Calu3 (cell line): ENCODE data around the gene ATP5MG. TPM values are rescaled to one million over a fixed set of nuclear protein-coding genes. Genes with fewer than 3 reads are reported as not detected.

ENCODE experiments used
- BruUV-seq: library from RNA; stranded (reverse); fragments of 400-500 nt; replicated peaks from 2 replicates; lab custom pipeline; 2021; lab: Mats Ljungman, UMichigan
- CTCF ChIA-PET: fragments of 300-600 bp; sonication (Branson Sonifier 250); formaldehyde crosslinking; loops from one replicate; lab custom pipeline; 2022; ENCODE audit warnings: antibody characterized with exemption; lab: Charles Lee
- DNase-seq: peaks from one replicate; pipeline ENCODE4 v3.0.0; 2022
- H3K27ac Mint-ChIP-seq: one replicate; pipeline ENCODE4 v1.8.0; 2022; ENCODE audit warnings: mixed read lengths; ENCODE audit not compliant: unreplicated experiment
- H3K27me3 Mint-ChIP-seq: one replicate; pipeline ENCODE4 v1.8.0; 2022; ENCODE audit warnings: mixed read lengths; ENCODE audit not compliant: unreplicated experiment
- H3K36me3 Mint-ChIP-seq: one replicate; pipeline ENCODE4 v1.8.0; 2022; ENCODE audit warnings: mild to moderate bottlenecking, moderate library complexity, mixed read lengths; ENCODE audit not compliant: insufficient read depth, unreplicated experiment
- H3K4me1 Mint-ChIP-seq: one replicate; pipeline ENCODE4 v1.8.0; 2022; ENCODE audit warnings: mild to moderate bottlenecking, low read depth, mixed read lengths; ENCODE audit not compliant: unreplicated experiment
- H3K4me3 Mint-ChIP-seq: one replicate; pipeline ENCODE4 v1.8.0; 2022; ENCODE audit warnings: mild to moderate bottlenecking, low read depth, moderate library complexity, mixed read lengths; ENCODE audit not compliant: unreplicated experiment
- H3K9me3 Mint-ChIP-seq: one replicate; pipeline ENCODE4 v1.8.0; 2022; ENCODE audit warnings: low read depth, mixed read lengths; ENCODE audit not compliant: unreplicated experiment
- intact Hi-C: fragments of 100-400 bp; cut with micrococcal nuclease; formaldehyde crosslinking; loops from one replicate; pipeline ENCODE4 v1.10.0; 2022; ENCODE audit not compliant: unreplicated experiment
- total RNA-seq: library from RNA; stranded (reverse); gene quantifications from 2 replicates; pipeline ENCODE4 v1.2.3, GENCODE V29; 2022
- TF ChIP-seq, protein P1 (sequence below): fragments of 200-600 bp; IDR thresholded peaks from one replicate; pipeline ENCODE4 v1.8.0; 2022; ENCODE audit warnings: antibody characterized with exemption; ENCODE audit not compliant: unreplicated experiment

The ATP5MG gene
- total RNA-seq, 1 experiment from 2014 or later: 145 TPM

DNA sequence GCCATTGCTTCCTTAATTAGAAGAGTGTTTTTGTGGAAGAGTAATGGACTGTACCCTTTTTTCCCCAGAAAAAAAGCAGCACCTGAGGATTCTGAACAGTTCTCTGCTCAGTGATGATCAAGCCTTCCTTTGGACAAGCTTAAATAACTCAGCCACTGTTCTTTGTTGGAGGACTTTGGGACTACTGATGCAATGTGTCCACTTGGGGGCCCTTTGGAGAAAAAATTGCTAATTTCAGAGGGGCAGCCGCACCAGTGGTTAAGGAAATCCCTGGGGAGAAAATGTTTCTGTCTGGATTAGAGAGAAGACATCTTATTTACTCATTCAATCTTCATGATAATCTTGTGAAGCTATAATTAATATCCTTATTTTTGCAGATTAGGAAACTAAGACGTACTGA, 29.6 kb downstream of the ATP5MG start:
- H3K4me3 Mint-ChIP-seq: no peak overlapping the region
- H3K4me1 Mint-ChIP-seq: peaks cover 18% of the 10 kb centered on the region
- H3K9me3 Mint-ChIP-seq: no peaks in the 10 kb centered on the region
- no peak for DNase-seq
- no peaks in the 10 kb centered on the region for H3K27me3 Mint-ChIP-seq
- CTCF ChIA-PET: no interaction called here
- TF ChIP-seq, protein P1, sequence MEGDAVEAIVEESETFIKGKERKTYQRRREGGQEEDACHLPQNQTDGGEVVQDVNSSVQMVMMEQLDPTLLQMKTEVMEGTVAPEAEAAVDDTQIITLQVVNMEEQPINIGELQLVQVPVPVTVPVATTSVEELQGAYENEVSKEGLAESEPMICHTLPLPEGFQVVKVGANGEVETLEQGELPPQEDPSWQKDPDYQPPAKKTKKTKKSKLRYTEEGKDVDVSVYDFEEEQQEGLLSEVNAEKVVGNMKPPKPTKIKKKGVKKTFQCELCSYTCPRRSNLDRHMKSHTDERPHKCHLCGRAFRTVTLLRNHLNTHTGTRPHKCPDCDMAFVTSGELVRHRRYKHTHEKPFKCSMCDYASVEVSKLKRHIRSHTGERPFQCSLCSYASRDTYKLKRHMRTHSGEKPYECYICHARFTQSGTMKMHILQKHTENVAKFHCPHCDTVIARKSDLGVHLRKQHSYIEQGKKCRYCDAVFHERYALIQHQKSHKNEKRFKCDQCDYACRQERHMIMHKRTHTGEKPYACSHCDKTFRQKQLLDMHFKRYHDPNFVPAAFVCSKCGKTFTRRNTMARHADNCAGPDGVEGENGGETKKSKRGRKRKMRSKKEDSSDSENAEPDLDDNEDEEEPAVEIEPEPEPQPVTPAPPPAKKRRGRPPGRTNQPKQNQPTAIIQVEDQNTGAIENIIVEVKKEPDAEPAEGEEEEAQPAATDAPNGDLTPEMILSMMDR: no peak
- H3K27ac Mint-ChIP-seq: no peak overlapping the region
- intact Hi-C loops: no loop called here
- BruUV-seq: no TSS peak
- H3K36me3 Mint-ChIP-seq: peaks cover 20% of the 10 kb centered on the region

DNA sequence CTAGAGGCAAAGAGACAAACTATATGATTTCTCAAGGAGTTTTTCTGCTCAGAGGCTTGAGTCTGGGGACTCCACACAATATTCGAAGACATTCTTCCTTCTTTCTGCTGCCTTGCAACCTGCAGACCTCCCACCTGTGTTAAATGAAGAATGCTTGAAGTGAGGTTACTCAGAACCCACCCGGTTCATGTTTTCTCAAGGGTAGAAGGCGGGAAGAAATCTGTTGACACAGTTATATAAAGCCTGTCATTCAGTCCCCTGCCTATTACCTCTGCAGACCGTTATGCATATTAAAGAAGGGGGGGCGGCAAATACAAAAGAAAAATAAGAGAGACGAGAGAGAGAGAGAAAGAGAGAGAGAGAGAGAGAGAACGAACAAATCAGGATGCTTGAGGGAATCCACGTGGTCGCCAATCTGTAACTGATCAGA, 32.7 kb downstream of the ATP5MG start:
- peak overlapping the region; percentile 88 for H3K4me3 Mint-ChIP-seq
- no peak for DNase-seq
- no peaks in the 10 kb centered on the region for H3K27me3 Mint-ChIP-seq
- BruUV-seq: no TSS peak
- peaks cover 9% of the 10 kb centered on the region for H3K4me1 Mint-ChIP-seq
- CTCF ChIA-PET: interaction anchor here (0.7 kb wide), 1 partner anchor 159 kb away, joined by 3 read pairs; no protein-coding TSS in a partner anchor
- H3K27ac Mint-ChIP-seq: peak overlapping the region; percentile 67
- intact Hi-C loops: no loop called here
- peaks cover 50% of the 10 kb centered on the region for H3K36me3 Mint-ChIP-seq
- TF ChIP-seq, protein P1: no peak
- H3K9me3 Mint-ChIP-seq: no peaks in the 10 kb centered on the region

GRCh38 chr11:118434553-118435289, 33.3 kb downstream of the ATP5MG start:
- H3K36me3 Mint-ChIP-seq: peaks cover 50% of the 10 kb centered on the region
- CTCF ChIA-PET: interaction anchor here (0.7 kb wide), 1 partner anchor 159 kb away, joined by 3 read pairs; no protein-coding TSS in a partner anchor
- no TSS peak for BruUV-seq

GRCh38 chr11:118435290-118435892, 34.0 kb downstream of the ATP5MG start:
- no peaks in the 10 kb centered on the region for H3K27me3 Mint-ChIP-seq
- intact Hi-C loops: loop anchor here (5.0 kb wide), 1 partner anchor 33 kb away; the partner anchor contains the start of gene ATP5MG
- CTCF ChIA-PET: no interaction called here
- no peaks in the 10 kb centered on the region for H3K9me3 Mint-ChIP-seq
- peak; percentile 31 for DNase-seq
- H3K4me1 Mint-ChIP-seq: peaks cover 9% of the 10 kb centered on the region
- peaks cover 50% of the 10 kb centered on the region for H3K36me3 Mint-ChIP-seq
- no TSS peak for BruUV-seq
- peak overlapping the region; percentile 88 for H3K4me3 Mint-ChIP-seq
- TF ChIP-seq, protein P1: no peak
- H3K27ac Mint-ChIP-seq: peak overlapping the region; percentile 67

More at GRCh38 chr11:118434553-118435289, 33.3 kb downstream of the ATP5MG start:
- Mint-ChIP-seq H3K27ac (peak overlapping the region; percentile 67), H3K27me3 (no peaks in the 10 kb centered on the region), H3K4me3 (peak overlapping the region; percentile 88), H3K4me1 (peaks cover 9% of the 10 kb centered on the region), H3K9me3 (no peaks in the 10 kb centered on the region)
- TF ChIP-seq, protein P1: no peak
- DNase-seq: peak; percentile 22
- intact Hi-C loops: loop anchor here (5.0 kb wide), 1 partner anchor 32 kb away; the partner anchor contains the start of gene ATP5MG
